GM20431 (cell line): Measurements from ENCODE around the gene GUCY1A2.
"Not testable (repeated sequence)": the region's sequence is repeated elsewhere in the genome, so short reads cannot be mapped to it uniquely, and the experiment has no call there.

ENCODE experiments used
- in situ Hi-C: fragments of 300-500 bp; cut with MseI, MboI; formaldehyde crosslinking; loops from one replicate; pipeline ENCODE4 v1.15.0; 2020; ENCODE audit warnings: low sequenced_read_pairs; ENCODE audit not compliant: unreplicated experiment

GUCY1A2 gene

GRCh38 chr11:106959386-106959785, 58.9 kb downstream of the GUCY1A2 start:
- in situ Hi-C loops: no loop called here

GRCh38 chr11:106958517-106959248, 59.6 kb downstream of the GUCY1A2 start:
- in situ Hi-C loops: no loop called here

GRCh38 chr11:106957030-106957482, 61.2 kb downstream of the GUCY1A2 start:
- in situ Hi-C loops: no loop called here

GRCh38 chr11:106950067-106950491, 68.2 kb downstream of the GUCY1A2 start:
- in situ Hi-C loops: no loop called here

GRCh38 chr11:106943089-106943488, 75.2 kb downstream of the GUCY1A2 start:
- in situ Hi-C loops: no loop called here

- in situ Hi-C loops: no loop called here
These were observed 79.1 kb downstream of the GUCY1A2 start for GRCh38 chr11:106939157-106939556.

- in situ Hi-C loops: no loop called here
These were observed 81.2 kb downstream of the GUCY1A2 start for GRCh38 chr11:106937111-106937510.

GRCh38 chr11:106925245-106925644, 93.0 kb downstream of the GUCY1A2 start:
- in situ Hi-C loops: no loop called here

- in situ Hi-C loops: no loop called here
These were observed 97.3 kb downstream of the GUCY1A2 start for GRCh38 chr11:106920899-106921509.

GRCh38 chr11:106917973-106918372, 100.3 kb downstream of the GUCY1A2 start:
- in situ Hi-C loops: no loop called here

- in situ Hi-C loops: no loop called here
These were observed 103.9 kb downstream of the GUCY1A2 start for GRCh38 chr11:106914409-106914808.

- in situ Hi-C loops: no loop called here
These were observed 105.1 kb downstream of the GUCY1A2 start for GRCh38 chr11:106913141-106913540.

GRCh38 chr11:106904826-106905225, 113.5 kb downstream of the GUCY1A2 start:
- in situ Hi-C loops: no loop called here

GRCh38 chr11:106889718-106890117, 128.6 kb downstream of the GUCY1A2 start:
- in situ Hi-C loops: no loop called here

GRCh38 chr11:106888386-106888785, 129.9 kb downstream of the GUCY1A2 start:
- in situ Hi-C loops: no loop called here

- in situ Hi-C loops: not testable (repeated sequence)
These were observed 134.6 kb downstream of the GUCY1A2 start for GRCh38 chr11:106883693-106884092.

- in situ Hi-C loops: no loop called here
These were observed 138.3 kb downstream of the GUCY1A2 start for GRCh38 chr11:106879832-106880546.

GRCh38 chr11:106879029-106879428, 139.2 kb downstream of the GUCY1A2 start:
- in situ Hi-C loops: no loop called here

GRCh38 chr11:106875013-106875412, 143.3 kb downstream of the GUCY1A2 start:
- in situ Hi-C loops: no loop called here

GRCh38 chr11:106872246-106872645, 146.0 kb downstream of the GUCY1A2 start:
- in situ Hi-C loops: no loop called here

- in situ Hi-C loops: no loop called here
These were observed 160.1 kb downstream of the GUCY1A2 start for GRCh38 chr11:106858200-106858599.
